GM10248 (cell line): ENCODE measurements around the gene TRAF3IP1.

Experiments used
- CTCF ChIA-PET: fragments of 300-600 bp; sonication (Branson Sonifier 250); formaldehyde crosslinking; extraction: SDS; loops from one replicate; lab custom pipeline; 2021; ENCODE audit warnings: antibody characterized with exemption; lab: Yijun Ruan, JAX
- POLR2A ChIA-PET: fragments of 350-650 bp; sonication (Branson Sonifier 250); formaldehyde crosslinking; extraction: SDS; loops from one replicate; lab custom pipeline; 2020; ENCODE audit warnings: antibody characterized with exemption; lab: Yijun Ruan, JAX
- DNase-seq: peaks from one replicate; pipeline ENCODE4 v3.0.0; 2012; ENCODE audit errors: extremely low spot score
- CTCF ChIP-seq: IDR thresholded peaks from 2 replicates; pipeline ENCODE4 v1.5.1; 2012; ENCODE audit warnings: mild to moderate bottlenecking, low read depth; ENCODE audit errors: extremely low read depth, missing control alignments, control extremely low read depth

The TRAF3IP1 gene

GRCh38 chr2:238282861-238283738, 37.2 kb upstream of the TRAF3IP1 start:
- DNase-seq = no peak
- POLR2A ChIA-PET = no interaction called here
- CTCF ChIA-PET = interaction anchor here (1.3 to 2.6 kb wide), 2 partner anchors 13 to 18 kb away, joined by 3 to 9 read pairs; no protein-coding TSS in a partner anchor
- TF ChIP-seq CTCF = no peak

- POLR2A ChIA-PET = no interaction called here
- CTCF ChIA-PET = interaction anchor here (1.0 to 2.6 kb wide), 3 partner anchors 19 to 27 kb away, joined by 3 to 9 read pairs (median 4); no protein-coding TSS in a partner anchor
- DNase-seq = no peak
- no peak for TF ChIP-seq CTCF
These were observed 35.4 kb upstream of the TRAF3IP1 start for GRCh38 chr2:238284802-238285515.

GRCh38 chr2:238285653-238286082, 34.6 kb upstream of the TRAF3IP1 start:
- no peak for TF ChIP-seq CTCF
- no peak for DNase-seq
- CTCF ChIA-PET = interaction anchor here (1.0 to 2.6 kb wide), 4 partner anchors 12 to 22 kb away, joined by 3 to 9 read pairs (median 4); no protein-coding TSS in a partner anchor
- POLR2A ChIA-PET = no interaction called here

- no peak for DNase-seq
- ChIA-PET CTCF (interaction anchor here (1.0 to 1.4 kb wide), 2 partner anchors 13 to 22 kb away, joined by 3 to 4 read pairs; no protein-coding TSS in a partner anchor), POLR2A (no interaction called here)
- TF ChIP-seq CTCF = no peak
These were observed 34.2 kb upstream of the TRAF3IP1 start for GRCh38 chr2:238286095-238286494.

- ChIA-PET POLR2A (no interaction called here), CTCF (interaction anchor here (1.0 to 1.4 kb wide), 2 partner anchors 13 to 23 kb away, joined by 3 to 4 read pairs; no protein-coding TSS in a partner anchor)
- TF ChIP-seq CTCF = no peak
- no peak for DNase-seq
These were observed 33.8 kb upstream of the TRAF3IP1 start for GRCh38 chr2:238286551-238286950.
